NCI-H2107 treated with DMSO at 0.1 percent for 48 hours (cell line): Measurements from ENCODE around the gene FGG.

Experiments used
- DNase-seq: peaks from one replicate; lab custom pipeline; 2025; ENCODE audit not compliant: unreplicated experiment; lab: John Stamatoyannopoulos, UW

FGG gene

GRCh38 chr4:154559141-154559493, 53.3 kb downstream of the FGG start:
- no peak for DNase-seq
